NCI-H146 treated with DMSO at 0.1 percent for 48 hours (cell line): Measurements from ENCODE around the gene COA8.
A peak's percentile ranks its signal among the peaks of the same experiment; 100 is the strongest.

ENCODE experiments used
- DNase-seq: peaks from one replicate; lab custom pipeline; 2025; ENCODE audit not compliant: unreplicated experiment; lab: John Stamatoyannopoulos, UW

The COA8 gene

GRCh38 chr14:103562429-103563225 is at the start of gene COA8, which contains the start of gene BAG5:
COA8 (plus strand) TSS chr14:103562960; CDS start chr14:103563002, 42 bp downstream.
BAG5 (minus strand) TSS chr14:103562657; CDS start chr14:103561164, 1,493 bp downstream.
- DNase-seq = peak; percentile 94

- no peak for DNase-seq
These were observed 48.0 kb upstream of the COA8 start for GRCh38 chr14:103514596-103515421.

DNA sequence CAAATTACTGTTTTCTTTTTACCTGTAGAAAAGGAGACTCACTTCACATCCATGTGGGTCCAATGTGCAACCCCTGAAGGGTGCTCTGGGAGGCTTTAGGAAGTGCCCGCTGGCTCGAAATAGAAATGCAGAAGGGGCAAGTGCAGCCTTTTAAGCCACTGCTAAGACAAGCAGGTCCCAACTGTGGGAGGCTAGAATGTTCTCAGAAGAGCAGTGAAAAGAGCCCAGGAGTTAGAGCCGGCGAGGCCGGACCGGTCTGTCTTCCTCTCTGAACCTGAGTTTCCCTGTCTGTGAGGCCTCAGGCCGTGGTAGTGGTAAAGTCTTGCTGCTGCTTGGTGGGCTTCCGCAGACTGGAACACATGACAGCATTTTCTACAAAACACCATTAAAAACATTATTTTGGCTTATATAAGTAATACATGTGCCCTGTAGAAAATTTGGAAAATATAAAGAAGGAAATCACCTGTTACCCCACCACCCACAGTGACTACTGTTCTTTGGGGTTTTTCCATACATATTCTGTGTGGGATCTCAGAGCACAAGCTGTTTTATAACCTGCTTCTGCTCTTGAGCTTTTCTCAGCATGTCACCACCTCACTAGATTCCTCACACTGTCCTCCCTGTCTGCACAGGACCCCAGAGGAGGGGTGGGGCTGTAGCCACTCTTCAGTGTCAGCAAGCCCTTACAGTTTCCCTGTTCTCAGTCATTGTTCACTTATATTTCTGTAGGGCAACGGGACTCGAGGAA is 46.2 kb upstream of the COA8 start:
- no peak for DNase-seq

- DNase-seq = no peak
These were observed 45.6 kb upstream of the COA8 start for GRCh38 chr14:103517174-103517566.

DNA sequence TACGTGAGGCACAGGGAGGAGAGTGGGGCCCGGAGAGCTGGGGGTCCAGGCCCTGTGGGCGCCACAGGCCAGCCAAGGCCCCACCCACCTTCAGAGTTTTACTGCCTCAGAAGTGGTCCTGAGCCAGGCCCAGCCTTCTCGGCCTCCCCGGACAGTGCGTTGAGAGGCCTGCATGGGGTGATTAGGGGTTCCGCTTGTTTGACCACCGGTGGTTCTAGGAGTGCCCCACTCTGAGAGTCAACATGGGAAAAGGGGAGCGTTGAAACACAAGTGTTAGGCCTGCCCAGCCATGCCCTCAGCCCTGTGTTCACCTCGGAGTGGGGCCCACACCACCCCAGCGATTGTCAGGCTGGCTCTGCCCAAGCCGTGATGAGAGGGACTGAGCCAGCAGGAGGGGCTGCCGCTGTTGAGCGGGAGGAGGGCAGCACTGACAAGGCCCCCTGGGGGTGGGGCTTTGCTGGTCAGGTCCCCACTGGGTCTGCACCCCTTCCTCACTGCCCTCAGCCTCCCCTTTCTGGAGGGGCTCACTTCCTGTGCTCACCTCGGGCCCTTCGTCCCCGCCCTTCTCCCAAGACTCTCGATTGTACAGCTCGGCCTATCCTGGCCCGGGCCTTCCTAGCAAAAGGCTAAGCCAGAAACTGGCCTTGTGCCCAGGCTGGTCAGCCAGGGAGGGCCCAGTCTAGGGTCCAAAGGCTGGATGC is 44.9 kb upstream of the COA8 start:
- DNase-seq = no peak

DNA sequence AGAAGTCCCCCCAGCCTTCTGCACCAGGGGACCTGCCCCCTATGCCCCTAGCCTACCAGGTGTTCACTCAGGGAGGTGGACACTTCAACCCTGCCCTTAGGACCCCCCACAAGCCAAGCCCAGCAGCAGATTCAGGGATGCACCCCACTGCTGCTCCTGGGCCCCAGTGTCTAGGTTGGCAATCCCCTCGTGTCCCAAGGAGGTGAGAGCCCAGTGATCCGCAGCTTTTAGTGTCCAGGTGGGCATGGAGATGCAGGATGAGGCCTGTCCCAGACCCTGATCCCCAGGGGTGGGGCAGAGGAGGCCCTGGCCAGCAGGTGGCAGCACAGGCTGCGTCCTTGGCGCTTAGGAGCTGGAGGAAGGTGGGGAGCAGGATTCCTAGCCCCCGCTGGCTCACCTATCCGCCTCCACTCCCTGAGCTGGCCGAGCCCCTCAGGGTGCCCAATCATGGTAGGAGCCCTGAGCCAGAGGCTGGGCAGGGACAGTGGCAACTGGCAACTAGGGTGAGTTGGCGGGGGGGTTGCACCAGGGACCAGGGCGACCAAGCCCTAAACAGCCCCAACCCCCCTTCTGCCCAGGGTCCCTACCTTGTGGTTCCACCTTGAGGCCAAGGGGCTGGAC is 44.2 kb upstream of the COA8 start:
- DNase-seq = peak; percentile 26

- DNase-seq = no peak
These were observed 43.5 kb upstream of the COA8 start for GRCh38 chr14:103519043-103519836.

- DNase-seq = no peak
These were observed 42.9 kb upstream of the COA8 start for GRCh38 chr14:103519837-103520212.

GRCh38 chr14:103520269-103520656 is 42.5 kb upstream of the COA8 start:
- no peak for DNase-seq

- peak; percentile 24 for DNase-seq
These were observed 41.9 kb upstream of the COA8 start for GRCh38 chr14:103520657-103521437.

DNA sequence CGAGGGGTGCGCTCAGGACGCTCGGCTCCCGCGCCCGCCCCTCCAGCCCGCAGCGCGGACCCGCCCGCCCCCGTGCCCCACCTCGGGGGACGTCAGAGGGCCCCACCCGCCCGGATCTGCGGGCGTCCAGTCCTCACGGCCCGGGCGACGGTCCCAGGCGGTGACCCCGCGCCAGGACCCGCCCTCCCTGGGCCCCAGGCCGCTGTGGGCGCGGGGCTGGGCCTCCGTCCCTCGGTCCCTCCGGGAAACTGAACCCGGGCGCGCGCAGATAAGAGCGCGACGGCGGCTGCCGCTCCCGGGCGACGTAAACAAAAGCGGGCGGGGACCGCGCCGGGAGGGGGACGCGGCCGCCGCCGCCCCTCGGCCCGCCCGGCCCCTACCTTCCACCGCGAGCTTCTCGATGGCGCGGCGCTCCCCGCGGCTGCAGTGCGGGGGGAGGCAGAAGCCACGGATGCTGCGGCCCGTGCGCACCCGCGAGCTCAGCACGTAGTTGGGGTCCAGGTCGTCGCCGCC is 41.3 kb upstream of the COA8 start:
- DNase-seq = no peak

- DNase-seq = peak; percentile 43
These were observed 40.7 kb upstream of the COA8 start for GRCh38 chr14:103521951-103522563.

GRCh38 chr14:103522649-103523574 is 39.8 kb upstream of the COA8 start, which contains the start of gene CKB:
CKB (minus strand) TSS chr14:103522830; CDS start chr14:103522493, 337 bp downstream.
- DNase-seq = peak; percentile 84

DNA sequence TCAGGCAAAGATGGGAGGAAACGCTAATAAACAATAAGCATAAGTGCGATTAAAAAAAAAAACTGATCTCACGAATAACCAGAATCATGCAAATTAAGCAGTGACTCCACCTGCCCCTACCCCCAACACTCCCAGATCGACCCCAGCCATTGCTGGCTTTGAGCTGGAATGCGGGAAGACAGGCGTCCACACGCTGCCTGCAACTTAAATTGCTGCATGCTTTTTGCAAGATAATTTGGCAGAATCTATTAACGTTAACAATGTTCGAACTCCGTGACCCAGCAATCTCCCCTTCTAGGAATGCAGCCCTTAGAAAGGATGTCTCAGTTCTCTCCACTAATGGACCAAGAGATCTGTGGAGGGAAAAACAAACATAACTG is 39.2 kb upstream of the COA8 start:
- DNase-seq = no peak

DNA sequence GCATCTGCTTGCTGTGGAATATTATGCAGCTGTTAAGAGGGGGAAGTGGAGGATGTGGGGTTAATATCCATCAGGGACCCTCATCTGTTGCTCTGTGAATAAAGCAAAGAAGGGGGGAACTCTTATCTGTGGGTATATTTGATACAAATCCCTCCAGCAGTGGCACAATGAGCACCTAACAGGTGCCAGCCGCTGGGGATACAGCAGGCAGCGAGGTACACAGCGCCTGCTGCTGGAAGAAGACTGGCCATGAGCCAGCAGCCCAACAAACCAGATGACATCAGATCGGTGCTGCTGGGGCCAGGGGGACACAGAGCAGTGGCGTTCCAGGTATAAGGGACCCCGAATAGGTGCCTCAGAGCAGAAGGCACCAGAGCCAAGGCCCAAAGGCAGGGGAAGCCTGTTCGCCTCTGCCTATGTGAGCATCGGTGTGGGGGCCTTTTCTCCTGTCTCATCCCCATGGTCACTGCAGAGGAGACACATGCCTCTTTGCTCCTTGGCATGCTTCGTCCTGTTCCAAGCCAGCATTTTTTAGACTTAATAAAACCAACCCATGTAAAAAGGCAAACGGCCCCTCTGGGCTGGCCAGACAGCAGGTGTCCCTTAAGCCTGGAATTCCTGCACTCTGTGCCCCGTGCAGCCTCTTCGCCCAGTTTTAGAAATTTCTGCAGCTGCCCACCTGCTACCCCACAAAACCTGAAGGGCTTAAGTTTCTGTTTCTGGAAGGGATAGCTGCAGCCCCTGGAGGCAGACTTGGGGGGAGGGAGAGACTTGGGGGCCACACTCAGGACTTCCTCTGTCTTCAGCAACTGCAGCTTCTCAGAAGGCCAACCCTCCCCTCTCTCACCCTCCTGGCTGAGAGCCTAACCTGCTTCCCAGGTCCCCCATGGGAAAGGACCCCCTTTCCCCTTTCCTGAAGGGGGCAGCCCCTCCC is 38.5 kb upstream of the COA8 start:
- no peak for DNase-seq
